Panc1 (cell line): ENCODE results near the gene COX7B.

Experiments
- CTCF ChIP-seq: fragments of 450-650 bp; IDR thresholded peaks from 2 replicates; pipeline ENCODE4 v1.5.1; 2017; ENCODE audit warnings: mild to moderate bottlenecking
- POLR2AphosphoS5 ChIP-seq: IDR thresholded peaks from 2 replicates; pipeline ENCODE4 v1.6.1; 2012; ENCODE audit warnings: mild to moderate bottlenecking, low read depth, low read length, moderate library complexity
- SIN3A ChIP-seq: IDR thresholded peaks from 2 replicates; pipeline ENCODE4 v1.6.1; 2012; ENCODE audit warnings: low read depth, mild to moderate bottlenecking, low read length, moderate library complexity, borderline replicate concordance; ENCODE audit not compliant: insufficient read depth
- TF ChIP-seq, protein P1 (sequence below), 2 experiments: IDR thresholded peaks; 2 replicates each; pipeline ENCODE4 v1.6.1; 2011 to 2012; ENCODE audit warnings: low read depth in 2 of 2, control low read depth in 1 of 2, low read length in 1 of 2, mild to moderate bottlenecking in 1 of 2, moderate library complexity in 1 of 2; ENCODE audit not compliant: insufficient read depth in 1 of 2

- no peak for TF ChIP-seq POLR2AphosphoS5
- no peak for TF ChIP-seq CTCF
- TF ChIP-seq, protein P1, sequence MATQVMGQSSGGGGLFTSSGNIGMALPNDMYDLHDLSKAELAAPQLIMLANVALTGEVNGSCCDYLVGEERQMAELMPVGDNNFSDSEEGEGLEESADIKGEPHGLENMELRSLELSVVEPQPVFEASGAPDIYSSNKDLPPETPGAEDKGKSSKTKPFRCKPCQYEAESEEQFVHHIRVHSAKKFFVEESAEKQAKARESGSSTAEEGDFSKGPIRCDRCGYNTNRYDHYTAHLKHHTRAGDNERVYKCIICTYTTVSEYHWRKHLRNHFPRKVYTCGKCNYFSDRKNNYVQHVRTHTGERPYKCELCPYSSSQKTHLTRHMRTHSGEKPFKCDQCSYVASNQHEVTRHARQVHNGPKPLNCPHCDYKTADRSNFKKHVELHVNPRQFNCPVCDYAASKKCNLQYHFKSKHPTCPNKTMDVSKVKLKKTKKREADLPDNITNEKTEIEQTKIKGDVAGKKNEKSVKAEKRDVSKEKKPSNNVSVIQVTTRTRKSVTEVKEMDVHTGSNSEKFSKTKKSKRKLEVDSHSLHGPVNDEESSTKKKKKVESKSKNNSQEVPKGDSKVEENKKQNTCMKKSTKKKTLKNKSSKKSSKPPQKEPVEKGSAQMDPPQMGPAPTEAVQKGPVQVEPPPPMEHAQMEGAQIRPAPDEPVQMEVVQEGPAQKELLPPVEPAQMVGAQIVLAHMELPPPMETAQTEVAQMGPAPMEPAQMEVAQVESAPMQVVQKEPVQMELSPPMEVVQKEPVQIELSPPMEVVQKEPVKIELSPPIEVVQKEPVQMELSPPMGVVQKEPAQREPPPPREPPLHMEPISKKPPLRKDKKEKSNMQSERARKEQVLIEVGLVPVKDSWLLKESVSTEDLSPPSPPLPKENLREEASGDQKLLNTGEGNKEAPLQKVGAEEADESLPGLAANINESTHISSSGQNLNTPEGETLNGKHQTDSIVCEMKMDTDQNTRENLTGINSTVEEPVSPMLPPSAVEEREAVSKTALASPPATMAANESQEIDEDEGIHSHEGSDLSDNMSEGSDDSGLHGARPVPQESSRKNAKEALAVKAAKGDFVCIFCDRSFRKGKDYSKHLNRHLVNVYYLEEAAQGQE (IDR thresholded peaks at IDR 0.05; ENCODE audit: insufficient read depth in 1 of 2, low read depth in 2 of 2, low read length in 1 of 2): no peak
- TF ChIP-seq SIN3A: no peak
Measured at GRCh38 chrX:77917294-77917933, 18.1 kb downstream of the COX7B start.
